Right atrium auricular region (tissue), 2 donors: Measurements from ENCODE around the gene SLC17A1. TPM values are rescaled to one million over a fixed set of nuclear protein-coding genes. Genes with fewer than 3 reads are reported as not detected.

Experiments
- DNase-seq: peaks from one replicate; pipeline ENCODE4 v3.0.0-alpha.2; 2019; ENCODE audit warnings: low spot score
- H3K27ac ChIP-seq, 2 donors: fragments of 200-600 bp; sonication (generic); 1 replicate in 1 of 2; 2 replicates in 1 of 2; pipeline ENCODE4 v1.5.1; 2016 to 2019
- H3K27me3 ChIP-seq, 2 donors: fragments of 200-600 bp; sonication (generic); one replicate each; pipeline versions ENCODE4 v1.5.1 to v1.6.0; 2017 to 2019
- H3K36me3 ChIP-seq: fragments of 200-600 bp; sonication (generic); one replicate; pipeline ENCODE4 v1.5.1; 2016
- H3K4me1 ChIP-seq, 2 donors: fragments of 200-600 bp; sonication (generic); one replicate each; pipeline versions ENCODE4 v1.5.1 to v1.6.0; 2017 to 2019
- H3K4me3 ChIP-seq, 2 donors: fragments of 200-600 bp; sonication (generic); 1 replicate in 1 of 2; 2 replicates in 1 of 2; pipeline ENCODE4 v1.5.1; 2017 to 2019; ENCODE audit warnings: mild to moderate bottlenecking in 1 of 2, moderate library complexity in 1 of 2
- H3K9me3 ChIP-seq, 2 donors: fragments of 200-600 bp; sonication (generic); one replicate each; pipeline ENCODE4 v1.5.1; 2019
- CTCF ChIP-seq, 2 donors: fragments of 200-600 bp; sonication (generic); IDR thresholded peaks; one replicate each; pipeline ENCODE4 v1.5.1; 2019; ENCODE audit warnings: antibody characterized with exemption in 2 of 2
- total RNA-seq, 2 donors: library from RNA; depleted of rRNA; stranded (reverse); fragments of >200 nt; gene quantifications; one replicate each; pipeline ENCODE4 v1.1.0, GENCODE V29; 2016

The SLC17A1 gene
- total RNA-seq, 2 donors from 2014 or later = not detected

- Histone ChIP-seq H3K4me3 (no peak overlapping the region), H3K27ac (no peak overlapping the region), H3K27me3 (no peaks in the 10 kb centered on the region), H3K4me1 (no peaks in the 10 kb centered on the region), H3K9me3 (no peaks in the 10 kb centered on the region), H3K36me3 (no peaks in the 10 kb centered on the region)
- no peak for TF ChIP-seq CTCF (IDR thresholded peaks at IDR 0.05)
- no peak for DNase-seq
Measured at GRCh38 chr6:25769983-25770382, 61.9 kb downstream of the SLC17A1 start.

GRCh38 chr6:25768566-25768965 is 63.3 kb downstream of the SLC17A1 start:
- H3K4me1 ChIP-seq = no peaks in the 10 kb centered on the region
- H3K4me3 ChIP-seq = no peak overlapping the region
- no peaks in the 10 kb centered on the region for H3K27me3 ChIP-seq
- H3K9me3 ChIP-seq = no peaks in the 10 kb centered on the region
- no peaks in the 10 kb centered on the region for H3K36me3 ChIP-seq
- DNase-seq = no peak
- TF ChIP-seq CTCF (IDR thresholded peaks at IDR 0.05) = no peak
- no peak overlapping the region for H3K27ac ChIP-seq

DNA sequence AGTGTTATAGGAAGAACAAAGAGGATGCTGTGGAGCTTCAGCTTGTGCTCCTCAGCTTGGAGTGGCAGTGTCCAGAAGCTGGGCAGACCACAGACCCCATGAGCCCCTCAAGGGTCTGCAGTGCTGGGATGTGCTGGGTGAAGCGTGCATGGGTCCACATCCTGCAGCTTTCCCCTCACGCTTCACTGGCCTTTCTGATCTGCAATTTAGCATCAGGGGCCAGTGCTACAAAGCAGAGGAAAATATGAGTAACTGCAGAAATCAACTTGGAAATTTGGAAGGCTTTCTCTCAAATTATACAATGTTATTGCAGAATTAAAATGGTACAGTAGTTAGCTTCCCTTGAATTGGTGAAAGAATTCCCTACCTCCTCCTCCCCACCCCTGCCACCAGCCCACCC is 67.2 kb downstream of the SLC17A1 start:
- Histone ChIP-seq H3K4me3 (no peak overlapping the region), H3K27ac (no peak overlapping the region), H3K4me1 (no peaks in the 10 kb centered on the region), H3K27me3 (no peaks in the 10 kb centered on the region), H3K9me3 (no peaks in the 10 kb centered on the region), H3K36me3 (no peaks in the 10 kb centered on the region)
- no peak for TF ChIP-seq CTCF (IDR thresholded peaks at IDR 0.05)
- DNase-seq = no peak

DNA sequence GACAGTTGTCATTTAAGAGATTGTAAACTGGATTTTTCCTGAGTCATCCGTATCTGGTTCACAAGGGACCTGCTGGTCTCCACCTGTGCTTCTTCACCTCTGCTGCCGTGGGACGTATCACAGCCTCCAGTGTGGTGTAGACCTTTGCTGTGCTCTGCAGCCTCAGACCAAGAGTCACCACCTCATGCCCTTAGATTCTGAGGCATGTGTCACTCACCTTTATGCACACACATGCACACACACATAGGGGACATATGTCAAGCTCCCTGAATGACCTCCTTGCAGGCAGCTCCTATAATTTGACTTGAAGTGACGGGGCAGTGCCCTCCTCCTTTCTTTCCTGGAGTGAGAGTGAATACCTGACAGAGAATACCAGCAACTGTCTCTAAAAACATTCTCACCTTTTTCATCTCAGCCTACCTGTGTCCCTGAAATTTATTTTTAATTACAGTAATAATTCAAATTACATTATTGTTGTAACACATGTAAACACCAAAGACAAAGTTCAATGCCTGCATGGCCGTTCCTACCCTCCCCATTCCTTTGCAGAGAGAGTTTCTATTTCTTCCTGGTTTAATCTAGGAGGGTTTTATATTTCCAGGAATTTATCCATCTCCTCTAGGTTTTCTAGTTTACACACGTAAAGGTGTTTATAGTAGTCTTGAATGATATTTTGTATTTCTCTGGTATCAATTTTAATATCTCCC is 73.8 kb downstream of the SLC17A1 start:
- H3K27ac ChIP-seq = no peak overlapping the region
- TF ChIP-seq CTCF (IDR thresholded peaks at IDR 0.05) = no peak
- no peaks in the 10 kb centered on the region for H3K36me3 ChIP-seq
- no peaks in the 10 kb centered on the region for H3K27me3 ChIP-seq
- H3K4me3 ChIP-seq = no peak overlapping the region
- H3K9me3 ChIP-seq = no peaks in the 10 kb centered on the region
- no peaks in the 10 kb centered on the region for H3K4me1 ChIP-seq
- no peak for DNase-seq

DNA sequence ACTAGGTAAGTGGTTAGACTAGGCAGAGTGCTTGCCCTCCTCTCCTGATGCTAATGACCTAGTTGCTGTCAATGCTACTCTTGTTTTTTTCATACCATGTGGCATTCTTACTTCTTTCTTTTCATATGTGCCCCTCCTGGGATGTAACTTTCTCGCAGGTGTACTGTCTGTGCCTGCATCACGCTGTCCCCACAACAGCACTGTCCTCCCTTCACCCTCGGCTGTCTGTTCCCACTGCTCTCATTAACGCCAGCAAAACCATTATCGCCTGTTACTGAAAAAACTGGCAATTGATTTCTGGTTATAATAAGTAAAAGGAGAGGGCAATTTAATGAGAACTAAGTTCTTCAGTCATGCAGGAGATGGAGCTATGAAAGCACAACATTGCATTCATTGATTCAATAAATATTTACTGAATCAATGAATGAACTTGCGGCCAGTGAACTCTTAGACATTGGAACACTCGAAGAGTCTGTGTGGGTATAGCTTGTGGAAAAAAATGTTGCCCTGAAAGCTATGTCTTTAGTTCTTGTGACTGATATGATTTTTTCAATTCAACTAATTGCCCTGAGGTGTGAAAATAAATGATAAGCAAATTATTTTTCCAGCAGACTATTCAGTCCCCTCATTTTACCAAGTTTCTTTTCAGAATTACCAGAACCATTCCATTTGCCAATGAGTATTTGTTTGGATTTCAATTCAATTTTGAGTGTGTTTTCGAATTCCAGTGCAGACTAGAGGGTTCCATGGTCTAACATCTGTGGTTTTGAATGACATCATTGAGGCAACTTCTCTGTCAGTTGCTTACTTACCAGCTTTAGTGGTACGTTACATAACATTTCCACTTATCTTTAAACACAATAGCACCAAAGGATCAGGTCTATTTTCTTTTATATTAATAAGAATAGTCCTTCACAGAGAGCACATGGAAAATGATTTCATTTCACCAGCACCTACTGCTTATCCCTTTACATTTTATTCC is 75.2 kb downstream of the SLC17A1 start:
- Histone ChIP-seq H3K27me3 (no peaks in the 10 kb centered on the region), H3K4me3 (no peak overlapping the region), H3K9me3 (no peaks in the 10 kb centered on the region), H3K36me3 (no peaks in the 10 kb centered on the region), H3K4me1 (no peaks in the 10 kb centered on the region), H3K27ac (no peak overlapping the region)
- no peak for DNase-seq
- no peak for TF ChIP-seq CTCF (IDR thresholded peaks at IDR 0.05)
